Measurements from ENCODE around the gene PDE3B. TPM values are rescaled to one million over a fixed set of nuclear protein-coding genes. Genes with fewer than 3 reads are reported as not detected.
"Not testable (repeated sequence)": the region's sequence is repeated elsewhere in the genome, so short reads cannot be mapped to it uniquely, and the experiment has no call there.

PDE3B gene
- 100 to 1,000 TPM in 1 of 2 experiments, 10 to 100 TPM in 1; 96.6 to 101 TPM for total RNA-seq

GRCh38 chr11:14643697-14644225, at the start of gene PDE3B:
TSS of gene PDE3B (plus strand) at chr11:14643804. CDS start at chr11:14644076, 272 bp downstream.
- Mint-ChIP-seq H3K36me3 (ENCODE audit: low read depth) (peaks cover 52% of the 10 kb centered on the region), H3K4me3 (peak within 1 kb of the TSS; percentile 82), H3K27ac (peak within 1 kb of the TSS; percentile 87), H3K27me3 (no peaks in the 10 kb centered on the region), H3K9me3 (no peaks in the 10 kb centered on the region), H3K4me1 (peaks cover 44% of the 10 kb centered on the region)
- ChIA-PET POLR2A (interaction anchor here (0.6 to 1.3 kb wide), 5 partner anchors 65 to 248 kb away, joined by 4 to 6 read pairs (median 5); partner anchors contain the start of genes CYP2R1 and PSMA1), CTCF (interaction anchor here (0.6 to 2.0 kb wide), 17 partner anchors 10 to 308 kb away, joined by 3 to 12 read pairs (median 4); partner anchors contain the start of gene PSMA1)
- peak; percentile 82 for DNase-seq

GRCh38 chr11:14595261-14595660, 48.3 kb upstream of the PDE3B start:
- H3K4me3 Mint-ChIP-seq, CTCF ChIA-PET, POLR2A ChIA-PET, DNase-seq, H3K27me3 Mint-ChIP-seq, H3K27ac Mint-ChIP-seq: not testable (repeated sequence)
- peaks cover 23% of the 10 kb centered on the region for H3K4me1 Mint-ChIP-seq
- peaks cover 82% of the 10 kb centered on the region for H3K36me3 Mint-ChIP-seq (ENCODE audit: low read depth)
- peaks cover 60% of the 10 kb centered on the region for H3K9me3 Mint-ChIP-seq

- no peak overlapping the region for H3K27ac Mint-ChIP-seq
- no peak for DNase-seq
- peaks cover 8% of the 10 kb centered on the region for H3K4me1 Mint-ChIP-seq
- peaks cover 73% of the 10 kb centered on the region for H3K36me3 Mint-ChIP-seq (ENCODE audit: low read depth)
- ChIA-PET CTCF (no interaction called here), POLR2A (no interaction called here)
- peaks cover 12% of the 10 kb centered on the region for H3K9me3 Mint-ChIP-seq
- no peak overlapping the region for H3K4me3 Mint-ChIP-seq
- no peaks in the 10 kb centered on the region for H3K27me3 Mint-ChIP-seq
These were observed 35.9 kb upstream of the PDE3B start for GRCh38 chr11:14607713-14608112.

- no peak overlapping the region for H3K27ac Mint-ChIP-seq
- H3K27me3 Mint-ChIP-seq = no peaks in the 10 kb centered on the region
- CTCF ChIA-PET = interaction anchor here (1.1 kb wide), 1 partner anchor 67 kb away, joined by 3 read pairs; no protein-coding TSS in a partner anchor
- peaks cover 9% of the 10 kb centered on the region for H3K9me3 Mint-ChIP-seq
- peaks cover 14% of the 10 kb centered on the region for H3K4me1 Mint-ChIP-seq
- no peak overlapping the region for H3K4me3 Mint-ChIP-seq
- no peak for DNase-seq
- POLR2A ChIA-PET = no interaction called here
- H3K36me3 Mint-ChIP-seq (ENCODE audit: low read depth) = peaks cover 68% of the 10 kb centered on the region
These were observed 33.7 kb upstream of the PDE3B start for GRCh38 chr11:14609902-14610301.

GRCh38 chr11:14611939-14612338, 31.7 kb upstream of the PDE3B start:
- Mint-ChIP-seq H3K4me1 (peaks cover 17% of the 10 kb centered on the region), H3K27me3 (no peaks in the 10 kb centered on the region), H3K27ac (no peak overlapping the region), H3K36me3 (ENCODE audit: low read depth) (peaks cover 64% of the 10 kb centered on the region), H3K9me3 (peaks cover 6% of the 10 kb centered on the region), H3K4me3 (no peak overlapping the region)
- POLR2A ChIA-PET = no interaction called here
- CTCF ChIA-PET = interaction anchor here (1.0 kb wide), 1 partner anchor 46 kb away, joined by 3 read pairs; no protein-coding TSS in a partner anchor
- no peak for DNase-seq

GRCh38 chr11:14612694-14613093, 30.9 kb upstream of the PDE3B start:
- ChIA-PET POLR2A (no interaction called here), CTCF (no interaction called here)
- Mint-ChIP-seq H3K4me1 (peaks cover 17% of the 10 kb centered on the region), H3K4me3 (no peak overlapping the region), H3K27me3 (no peaks in the 10 kb centered on the region), H3K9me3 (peaks cover under 1% of the 10 kb centered on the region), H3K36me3 (ENCODE audit: low read depth) (peaks cover 60% of the 10 kb centered on the region), H3K27ac (no peak overlapping the region)
- no peak for DNase-seq

GRCh38 chr11:14614091-14614622, 29.4 kb upstream of the PDE3B start:
- Mint-ChIP-seq H3K4me3 (no peak overlapping the region), H3K4me1 (peaks cover 19% of the 10 kb centered on the region), H3K9me3 (no peaks in the 10 kb centered on the region), H3K27ac (no peak overlapping the region), H3K27me3 (no peaks in the 10 kb centered on the region), H3K36me3 (ENCODE audit: low read depth) (peaks cover 59% of the 10 kb centered on the region)
- POLR2A ChIA-PET = no interaction called here
- CTCF ChIA-PET = no interaction called here
- no peak for DNase-seq

- H3K4me3 Mint-ChIP-seq = no peak overlapping the region
- DNase-seq = no peak
- no peaks in the 10 kb centered on the region for H3K9me3 Mint-ChIP-seq
- peaks cover 49% of the 10 kb centered on the region for H3K36me3 Mint-ChIP-seq (ENCODE audit: low read depth)
- H3K27me3 Mint-ChIP-seq = no peaks in the 10 kb centered on the region
- H3K4me1 Mint-ChIP-seq = peaks cover 19% of the 10 kb centered on the region
- POLR2A ChIA-PET = no interaction called here
- CTCF ChIA-PET = interaction anchor here (1.3 to 2.1 kb wide), 3 partner anchors 11 to 28 kb away, joined by 3 to 6 read pairs (median 4); no protein-coding TSS in a partner anchor
- no peak overlapping the region for H3K27ac Mint-ChIP-seq
These were observed 26.2 kb upstream of the PDE3B start for GRCh38 chr11:14617241-14618027.

GRCh38 chr11:14618060-14618459, 25.5 kb upstream of the PDE3B start:
- Mint-ChIP-seq H3K27me3 (no peaks in the 10 kb centered on the region), H3K9me3 (no peaks in the 10 kb centered on the region), H3K27ac (no peak overlapping the region), H3K4me1 (peaks cover 22% of the 10 kb centered on the region), H3K36me3 (ENCODE audit: low read depth) (peaks cover 52% of the 10 kb centered on the region), H3K4me3 (no peak overlapping the region)
- no peak for DNase-seq
- ChIA-PET CTCF (interaction anchor here (1.3 to 2.1 kb wide), 3 partner anchors 12 to 27 kb away, joined by 3 to 6 read pairs (median 4); no protein-coding TSS in a partner anchor), POLR2A (no interaction called here)

- H3K4me1 Mint-ChIP-seq = peaks cover 25% of the 10 kb centered on the region
- peaks cover 62% of the 10 kb centered on the region for H3K36me3 Mint-ChIP-seq (ENCODE audit: low read depth)
- no peaks in the 10 kb centered on the region for H3K27me3 Mint-ChIP-seq
- ChIA-PET POLR2A (no interaction called here), CTCF (interaction anchor here (0.9 to 2.1 kb wide), 3 partner anchors 25 to 288 kb away, joined by 3 to 6 read pairs (median 4); no protein-coding TSS in a partner anchor)
- H3K27ac Mint-ChIP-seq = no peak overlapping the region
- DNase-seq = no peak
- no peak overlapping the region for H3K4me3 Mint-ChIP-seq
- H3K9me3 Mint-ChIP-seq = peaks cover 7% of the 10 kb centered on the region
These were observed 23.7 kb upstream of the PDE3B start for GRCh38 chr11:14619603-14620531.

- H3K27me3 Mint-ChIP-seq = no peaks in the 10 kb centered on the region
- H3K4me3 Mint-ChIP-seq = no peak overlapping the region
- ChIA-PET POLR2A (no interaction called here), CTCF (interaction anchor here (0.9 to 3.3 kb wide), 6 partner anchors 12 to 285 kb away, joined by 3 to 9 read pairs (median 5); no protein-coding TSS in a partner anchor)
- H3K27ac Mint-ChIP-seq = no peak overlapping the region
- H3K4me1 Mint-ChIP-seq = peaks cover 45% of the 10 kb centered on the region
- DNase-seq = no peak
- peaks cover 15% of the 10 kb centered on the region for H3K9me3 Mint-ChIP-seq
- H3K36me3 Mint-ChIP-seq (ENCODE audit: low read depth) = peaks cover 67% of the 10 kb centered on the region
These were observed 21.2 kb upstream of the PDE3B start for GRCh38 chr11:14622223-14622954.

GRCh38 chr11:14623036-14623435, 20.6 kb upstream of the PDE3B start:
- H3K4me1 Mint-ChIP-seq = peaks cover 50% of the 10 kb centered on the region
- H3K27ac Mint-ChIP-seq = no peak overlapping the region
- POLR2A ChIA-PET = interaction anchor here (0.5 kb wide), 1 partner anchor 38 kb away, joined by 3 read pairs; no protein-coding TSS in a partner anchor

More at GRCh38 chr11:14623036-14623435, 20.6 kb upstream of the PDE3B start:
- H3K27me3 Mint-ChIP-seq = no peaks in the 10 kb centered on the region
- no peak overlapping the region for H3K4me3 Mint-ChIP-seq
- DNase-seq = no peak
- H3K9me3 Mint-ChIP-seq = peaks cover 19% of the 10 kb centered on the region
- H3K36me3 Mint-ChIP-seq (ENCODE audit: low read depth) = peaks cover 66% of the 10 kb centered on the region
- CTCF ChIA-PET = interaction anchor here (1.3 to 3.3 kb wide), 4 partner anchors 12 to 284 kb away, joined by 4 to 9 read pairs (median 7); no protein-coding TSS in a partner anchor
